PC-3 (cell line): ENCODE data around the gene TUBB4A. TPM values are rescaled to one million over a fixed set of nuclear protein-coding genes. Genes with fewer than 3 reads are reported as not detected.

ENCODE experiments used
- ATAC-seq: fragments of 200-7000 bp; cut with Tn5 transposase; 2 replicates; pipeline ENCODE4 v1.9.1; 2020; ENCODE audit warnings: mild to moderate bottlenecking, moderate library complexity
- BruUV-seq: library from RNA; stranded (reverse); fragments of 400-500 nt; replicated peaks from 2 replicates; lab custom pipeline; 2021; lab: Mats Ljungman, UMichigan
- CTCF ChIA-PET: fragments of 300-600 bp; sonication (Branson Sonifier 250); formaldehyde crosslinking; loops from one replicate; lab custom pipeline; 2022; ENCODE audit warnings: antibody characterized with exemption; lab: Charles Lee
- POLR2A ChIA-PET: fragments of 300-600 bp; sonication (Branson Sonifier 250); formaldehyde crosslinking; loops from one replicate; lab custom pipeline; 2022; ENCODE audit warnings: antibody characterized with exemption; ENCODE audit not compliant: unreplicated experiment; lab: Charles Lee
- DNase-seq: peaks from one replicate; pipeline ENCODE4 v3.0.0-alpha.2; 2015
- H2AFZ ChIP-seq: fragments of 300-600 bp; sonication (generic); 2 replicates; pipeline ENCODE4 v1.6.0; 2016; ENCODE audit warnings: antibody characterized with exemption, low read length
- H3F3A ChIP-seq: fragments of 300-600 bp; sonication (generic); one replicate; pipeline ENCODE4 v1.6.0; 2017; ENCODE audit warnings: antibody characterized with exemption, low read length, control low read depth, mild to moderate bottlenecking; ENCODE audit not compliant: unreplicated experiment
- H3K27ac ChIP-seq: fragments of 300-600 bp; sonication (generic); 2 replicates; pipeline ENCODE4 v1.5.1; 2016; ENCODE audit warnings: mild to moderate bottlenecking, low read length
- H3K27me3 ChIP-seq: fragments of 300-600 bp; sonication (generic); 2 replicates; pipeline ENCODE4 v1.6.1; 2016; ENCODE audit warnings: low read length, mixed read lengths
- H3K36me3 ChIP-seq: fragments of 300-600 bp; sonication (generic); 2 replicates; pipeline ENCODE4 v1.6.1; 2016; ENCODE audit warnings: low read depth, mixed run types, low read length, mixed read lengths
- H3K4me1 ChIP-seq: fragments of 300-600 bp; sonication (generic); 2 replicates; pipeline ENCODE4 v1.5.1; 2016; ENCODE audit warnings: low read length; ENCODE audit not compliant: insufficient read depth
- H3K4me2 ChIP-seq: fragments of 300-600 bp; sonication (generic); 2 replicates; pipeline ENCODE4 v1.6.0; 2016; ENCODE audit warnings: low read length
- H3K4me3 ChIP-seq: fragments of 300-600 bp; sonication (generic); 2 replicates; pipeline ENCODE4 v1.5.1; 2016; ENCODE audit warnings: mild to moderate bottlenecking, low read length, mixed read lengths
- H3K79me2 ChIP-seq: fragments of 300-600 bp; sonication (generic); 2 replicates; pipeline ENCODE4 v1.6.1; 2017; ENCODE audit warnings: low read length, mixed read lengths
- H3K9ac ChIP-seq: fragments of 300-600 bp; sonication (generic); 2 replicates; pipeline ENCODE4 v1.6.0; 2016; ENCODE audit warnings: mild to moderate bottlenecking, low read length
- H3K9me2 ChIP-seq: fragments of 300-600 bp; sonication (generic); replicated peaks from 2 replicates; pipeline ENCODE4 v1.6.1; 2016; ENCODE audit warnings: mixed run types, low read length, mixed read lengths
- H3K9me3 ChIP-seq: fragments of 300-600 bp; sonication (generic); 2 replicates; pipeline ENCODE4 v1.6.1; 2016; ENCODE audit warnings: low read length, mixed read lengths
- H4K20me1 ChIP-seq: fragments of 300-600 bp; sonication (generic); 2 replicates; pipeline ENCODE4 v1.6.1; 2016; ENCODE audit warnings: low read length, mixed read lengths
- EZH2 ChIP-seq: fragments of 300-600 bp; sonication (generic); IDR thresholded peaks from one replicate; pipeline ENCODE4 v1.6.1; 2017; ENCODE audit warnings: antibody characterized with exemption, mild to moderate bottlenecking, low read length; ENCODE audit not compliant: unreplicated experiment
- EZH2phosphoT487 ChIP-seq: fragments of 300-600 bp; sonication (generic); IDR thresholded peaks from 2 replicates; pipeline ENCODE4 v1.6.1; 2018; ENCODE audit warnings: mild to moderate bottlenecking, antibody characterized with exemption, low read length, borderline replicate concordance
- intact Hi-C: fragments of 100-400 bp; cut with micrococcal nuclease; formaldehyde crosslinking; loops from 2 replicates; pipeline ENCODE4 v1.9.0; 2023
- total RNA-seq: library from RNA; depleted of rRNA; stranded (reverse); fragments of >200 nt; gene quantifications from 2 replicates; pipeline ENCODE4 v1.2.3, GENCODE V29; 2014
- TF ChIP-seq, protein P1 (sequence below): fragments of 300-600 bp; sonication (generic); conservative IDR thresholded peaks from 2 replicates; pipeline ENCODE4 v1.5.1; 2017; ENCODE audit warnings: antibody characterized with exemption, low read depth, mild to moderate bottlenecking, low read length

TUBB4A gene
- total RNA-seq, 1 experiment from 2014 or later, result 4.6 TPM

GRCh38 chr19:6459262-6460098 is 42.6 kb downstream of the TUBB4A start, which contains the start of gene SLC25A23:
SLC25A23 (minus strand) TSS chr19:6459792; CDS start chr19:6459628, 164 bp downstream.
- Histone ChIP-seq H3K79me2 (peaks cover 3% of the 10 kb centered on the region), H3K4me1 (peaks cover 8% of the 10 kb centered on the region), H3K9me3 (no peaks in the 10 kb centered on the region), H3K36me3 (peaks cover 17% of the 10 kb centered on the region), H3K4me3 (peak within 1 kb of the TSS; percentile 68), H3K4me2 (peak within 1 kb of the TSS; percentile 97), H3K27me3 (no peaks in the 10 kb centered on the region), H4K20me1 (no peaks in the 10 kb centered on the region), H3K9me2 (no peaks in the 10 kb centered on the region), H2AFZ (peak within 1 kb of the TSS; percentile 75), H3K9ac (peak within 1 kb of the TSS; percentile 39; the same call in 1 of the 2 replicates), H3F3A (no peaks in the 10 kb centered on the region), H3K27ac (peak within 1 kb of the TSS; percentile 8; the same call in 1 of the 2 replicates)
- DNase-seq, result peak; percentile 80
- peak; percentile 62 for ATAC-seq
- POLR2A ChIA-PET, result no interaction called here
- intact Hi-C loops, result loop anchor here (1.0 to 5.0 kb wide), 5 partner anchors 34 to 174 kb away; partner anchors contain the start of gene ALKBH7
- BruUV-seq, result no TSS peak
- no peak for TF ChIP-seq EZH2
- no peak for TF ChIP-seq EZH2phosphoT487
- TF ChIP-seq, protein P1, sequence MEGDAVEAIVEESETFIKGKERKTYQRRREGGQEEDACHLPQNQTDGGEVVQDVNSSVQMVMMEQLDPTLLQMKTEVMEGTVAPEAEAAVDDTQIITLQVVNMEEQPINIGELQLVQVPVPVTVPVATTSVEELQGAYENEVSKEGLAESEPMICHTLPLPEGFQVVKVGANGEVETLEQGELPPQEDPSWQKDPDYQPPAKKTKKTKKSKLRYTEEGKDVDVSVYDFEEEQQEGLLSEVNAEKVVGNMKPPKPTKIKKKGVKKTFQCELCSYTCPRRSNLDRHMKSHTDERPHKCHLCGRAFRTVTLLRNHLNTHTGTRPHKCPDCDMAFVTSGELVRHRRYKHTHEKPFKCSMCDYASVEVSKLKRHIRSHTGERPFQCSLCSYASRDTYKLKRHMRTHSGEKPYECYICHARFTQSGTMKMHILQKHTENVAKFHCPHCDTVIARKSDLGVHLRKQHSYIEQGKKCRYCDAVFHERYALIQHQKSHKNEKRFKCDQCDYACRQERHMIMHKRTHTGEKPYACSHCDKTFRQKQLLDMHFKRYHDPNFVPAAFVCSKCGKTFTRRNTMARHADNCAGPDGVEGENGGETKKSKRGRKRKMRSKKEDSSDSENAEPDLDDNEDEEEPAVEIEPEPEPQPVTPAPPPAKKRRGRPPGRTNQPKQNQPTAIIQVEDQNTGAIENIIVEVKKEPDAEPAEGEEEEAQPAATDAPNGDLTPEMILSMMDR, result no peak
- CTCF ChIA-PET, result no interaction called here

- intact Hi-C loops, result no loop called here
- Histone ChIP-seq H3K9me2 (no peaks in the 10 kb centered on the region), H3F3A (no peaks in the 10 kb centered on the region), H3K9ac (peak overlapping the region; percentile 39; the same call in 1 of the 2 replicates), H3K4me3 (peak overlapping the region; percentile 68), H3K36me3 (peaks cover 24% of the 10 kb centered on the region), H4K20me1 (no peaks in the 10 kb centered on the region), H3K9me3 (no peaks in the 10 kb centered on the region), H2AFZ (peak overlapping the region; percentile 75), H3K27me3 (no peaks in the 10 kb centered on the region), H3K79me2 (no peaks in the 10 kb centered on the region), H3K27ac (no peak overlapping the region), H3K4me2 (peak overlapping the region; percentile 97), H3K4me1 (peaks cover 8% of the 10 kb centered on the region)
- POLR2A ChIA-PET, result no interaction called here
- TSS peak; percentile 33 for BruUV-seq
- ATAC-seq (no peak), DNase-seq (peak; percentile 14)
- no peak for TF ChIP-seq EZH2
- TF ChIP-seq, protein P1, result no peak
- CTCF ChIA-PET, result no interaction called here
Measured at GRCh38 chr19:6458695-6459261, 43.3 kb downstream of the TUBB4A start.
